Retinal pigment epithelial cell (primary cell): ENCODE results near the gene PPM1A.

Source experiments
- DNase-seq: peaks from one replicate; pipeline ENCODE4 v3.0.0-alpha.2; 2010; ENCODE audit warnings: low read depth
- H3K4me3 ChIP-seq: 2 replicates; pipeline ENCODE4 v1.5.1; 2011; ENCODE audit warnings: mild to moderate bottlenecking, low read length, control low read depth, moderate library complexity
- TF ChIP-seq, protein P1 (sequence below): conservative IDR thresholded peaks from 2 replicates; pipeline ENCODE4 v1.5.1; 2011; ENCODE audit warnings: low read depth, low read length, control low read depth, inconsistent platforms

PPM1A gene

DNA sequence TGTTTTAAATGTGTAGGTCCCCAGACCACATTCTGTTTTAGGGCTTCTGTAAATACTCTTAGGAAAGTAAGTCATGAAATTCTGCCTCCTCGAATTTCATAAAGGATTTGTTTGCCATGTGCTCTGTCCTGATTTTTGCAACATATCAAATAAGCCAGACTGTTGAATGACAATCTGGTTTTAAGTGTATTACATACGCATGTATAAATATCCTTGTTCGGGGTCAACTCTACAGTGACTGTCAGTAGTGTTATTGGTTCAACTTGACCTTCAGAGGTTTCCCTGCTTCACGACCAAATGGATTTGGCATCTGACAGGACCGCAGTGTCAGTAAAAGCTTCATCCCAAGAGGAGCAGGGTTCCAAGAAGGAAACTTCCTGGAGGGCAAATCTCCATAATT, 52.7 kb downstream of the PPM1A start:
- TF ChIP-seq, protein P1, sequence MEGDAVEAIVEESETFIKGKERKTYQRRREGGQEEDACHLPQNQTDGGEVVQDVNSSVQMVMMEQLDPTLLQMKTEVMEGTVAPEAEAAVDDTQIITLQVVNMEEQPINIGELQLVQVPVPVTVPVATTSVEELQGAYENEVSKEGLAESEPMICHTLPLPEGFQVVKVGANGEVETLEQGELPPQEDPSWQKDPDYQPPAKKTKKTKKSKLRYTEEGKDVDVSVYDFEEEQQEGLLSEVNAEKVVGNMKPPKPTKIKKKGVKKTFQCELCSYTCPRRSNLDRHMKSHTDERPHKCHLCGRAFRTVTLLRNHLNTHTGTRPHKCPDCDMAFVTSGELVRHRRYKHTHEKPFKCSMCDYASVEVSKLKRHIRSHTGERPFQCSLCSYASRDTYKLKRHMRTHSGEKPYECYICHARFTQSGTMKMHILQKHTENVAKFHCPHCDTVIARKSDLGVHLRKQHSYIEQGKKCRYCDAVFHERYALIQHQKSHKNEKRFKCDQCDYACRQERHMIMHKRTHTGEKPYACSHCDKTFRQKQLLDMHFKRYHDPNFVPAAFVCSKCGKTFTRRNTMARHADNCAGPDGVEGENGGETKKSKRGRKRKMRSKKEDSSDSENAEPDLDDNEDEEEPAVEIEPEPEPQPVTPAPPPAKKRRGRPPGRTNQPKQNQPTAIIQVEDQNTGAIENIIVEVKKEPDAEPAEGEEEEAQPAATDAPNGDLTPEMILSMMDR, result no peak
- no peak overlapping the region for H3K4me3 ChIP-seq
- DNase-seq, result no peak

GRCh38 chr14:60302663-60303062, 53.6 kb downstream of the PPM1A start:
- no peak for DNase-seq
- TF ChIP-seq, protein P1, result no peak
- no peak overlapping the region for H3K4me3 ChIP-seq

DNA sequence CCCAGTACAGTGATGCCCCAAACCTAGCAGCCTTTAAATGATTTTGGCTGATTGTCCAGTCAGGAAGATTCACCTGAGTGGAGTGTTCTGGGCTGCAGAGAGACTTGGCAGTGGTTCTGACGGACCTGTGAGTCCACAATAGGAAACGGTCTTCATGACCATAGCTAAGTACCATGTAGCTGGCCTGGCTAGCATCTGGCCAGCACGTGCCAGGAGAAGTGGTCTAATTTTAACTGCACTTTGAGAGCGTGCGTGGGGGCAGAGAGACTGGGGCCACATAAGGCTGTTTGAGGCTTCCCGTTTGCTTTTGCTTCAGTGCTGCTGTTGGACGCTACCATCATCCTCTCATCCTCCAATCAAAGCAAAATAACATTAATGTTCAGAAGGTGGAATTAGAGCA, 54.7 kb downstream of the PPM1A start:
- H3K4me3 ChIP-seq, result no peak overlapping the region
- DNase-seq, result no peak
- TF ChIP-seq, protein P1, result no peak

GRCh38 chr14:60304509-60304908, 55.5 kb downstream of the PPM1A start:
- no peak for DNase-seq
- H3K4me3 ChIP-seq, result no peak overlapping the region
- TF ChIP-seq, protein P1, result no peak

GRCh38 chr14:60309867-60310552, 61.0 kb downstream of the PPM1A start:
- no peak overlapping the region for H3K4me3 ChIP-seq
- TF ChIP-seq, protein P1, result no peak
- DNase-seq, result no peak

- TF ChIP-seq, protein P1, result no peak
- no peak for DNase-seq
- no peak overlapping the region for H3K4me3 ChIP-seq
Measured at GRCh38 chr14:60311417-60311816, 62.4 kb downstream of the PPM1A start.

GRCh38 chr14:60313093-60313492, 64.1 kb downstream of the PPM1A start:
- TF ChIP-seq, protein P1, result no peak
- DNase-seq, result no peak
- H3K4me3 ChIP-seq, result no peak overlapping the region
